MM.1S (cell line): ENCODE data around the gene DYNLT1.

Source experiments
- EZH2 ChIP-seq: fragments of 300-600 bp; sonication (generic); optimal IDR thresholded peaks from 2 replicates; pipeline ENCODE3; 2017; ENCODE audit warnings: low read depth, mild to moderate bottlenecking, antibody characterized with exemption, low read length, mixed read lengths
- TF ChIP-seq, protein P1 (sequence below): fragments of 300-600 bp; sonication (generic); IDR thresholded peaks from 2 replicates; pipeline ENCODE4 v1.5.1; 2016; ENCODE audit warnings: antibody characterized with exemption, low read length, mixed read lengths

DNA sequence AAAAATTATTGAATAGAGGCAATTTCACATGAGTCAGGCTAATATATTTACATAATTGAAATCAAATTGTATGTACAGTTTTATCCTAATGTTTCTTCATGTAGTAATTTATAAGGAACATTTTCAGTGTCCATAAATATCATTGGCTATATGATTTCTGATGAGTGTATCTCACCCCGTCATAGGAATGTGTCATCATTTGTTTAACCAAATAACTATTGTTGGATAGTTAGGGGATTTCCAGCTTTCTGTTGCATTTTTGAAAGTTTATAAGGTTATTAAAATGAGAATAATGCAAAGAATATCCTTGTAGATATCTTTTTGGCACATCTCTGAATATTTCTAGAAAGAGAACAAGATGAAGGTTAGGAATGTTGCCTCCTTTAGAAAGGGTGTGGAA, 44.3 kb upstream of the DYNLT1 start:
- TF ChIP-seq, protein P1, sequence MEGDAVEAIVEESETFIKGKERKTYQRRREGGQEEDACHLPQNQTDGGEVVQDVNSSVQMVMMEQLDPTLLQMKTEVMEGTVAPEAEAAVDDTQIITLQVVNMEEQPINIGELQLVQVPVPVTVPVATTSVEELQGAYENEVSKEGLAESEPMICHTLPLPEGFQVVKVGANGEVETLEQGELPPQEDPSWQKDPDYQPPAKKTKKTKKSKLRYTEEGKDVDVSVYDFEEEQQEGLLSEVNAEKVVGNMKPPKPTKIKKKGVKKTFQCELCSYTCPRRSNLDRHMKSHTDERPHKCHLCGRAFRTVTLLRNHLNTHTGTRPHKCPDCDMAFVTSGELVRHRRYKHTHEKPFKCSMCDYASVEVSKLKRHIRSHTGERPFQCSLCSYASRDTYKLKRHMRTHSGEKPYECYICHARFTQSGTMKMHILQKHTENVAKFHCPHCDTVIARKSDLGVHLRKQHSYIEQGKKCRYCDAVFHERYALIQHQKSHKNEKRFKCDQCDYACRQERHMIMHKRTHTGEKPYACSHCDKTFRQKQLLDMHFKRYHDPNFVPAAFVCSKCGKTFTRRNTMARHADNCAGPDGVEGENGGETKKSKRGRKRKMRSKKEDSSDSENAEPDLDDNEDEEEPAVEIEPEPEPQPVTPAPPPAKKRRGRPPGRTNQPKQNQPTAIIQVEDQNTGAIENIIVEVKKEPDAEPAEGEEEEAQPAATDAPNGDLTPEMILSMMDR: no peak
- no peak for TF ChIP-seq EZH2
